BE2C (cell line): ENCODE data around the gene CHL1.

Experiments used
- DNase-seq: peaks from one replicate; pipeline ENCODE4 v3.0.0-alpha.2; 2020
- H3K27me3 ChIP-seq: fragments of 250-450 bp; sonication (Bioruptor Pico); 2 replicates; pipeline ENCODE4 v1.5.1; 2020; ENCODE audit warnings: mild to moderate bottlenecking
- H3K36me3 ChIP-seq: fragments of 250-450 bp; sonication (Bioruptor Pico); 2 replicates; pipeline ENCODE4 v1.5.1; 2020; ENCODE audit warnings: mild to moderate bottlenecking
- H3K4me1 ChIP-seq: fragments of 250-450 bp; sonication (Bioruptor Pico); 2 replicates; pipeline ENCODE4 v1.5.1; 2020
- H3K4me3 ChIP-seq: 2 replicates; pipeline ENCODE4 v1.5.1; 2011; ENCODE audit warnings: low read depth, low read length
- H3K9me3 ChIP-seq: fragments of 250-450 bp; sonication (Bioruptor Pico); 2 replicates; pipeline ENCODE4 v1.5.1; 2020
- CTCF ChIP-seq: IDR thresholded peaks from 2 replicates; pipeline ENCODE4 v1.5.1; 2012; ENCODE audit warnings: mild to moderate bottlenecking, low read depth, low read length

CHL1 gene

DNA sequence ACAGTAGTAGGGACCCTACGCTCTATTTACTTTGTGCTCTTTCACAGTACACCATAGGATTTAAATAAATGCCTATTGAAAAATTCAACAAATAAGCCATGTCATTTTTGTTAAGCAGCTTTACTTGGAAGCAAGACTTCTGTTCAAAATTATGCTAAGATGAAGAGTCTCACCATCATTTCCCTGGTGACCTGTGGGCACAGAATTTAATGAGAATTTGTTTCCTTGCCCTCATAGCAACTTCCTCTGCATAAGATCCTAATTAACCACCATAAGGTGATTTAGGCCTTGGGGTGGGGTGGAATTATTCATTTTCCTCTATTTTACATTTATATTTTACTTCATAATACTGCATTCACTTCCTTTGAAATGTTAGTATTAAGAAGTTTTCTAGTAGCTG lies 70.5 kb downstream of the CHL1 start:
- Histone ChIP-seq H3K4me3 (no peak overlapping the region), H3K4me1 (no peaks in the 10 kb centered on the region), H3K27me3 (no peaks in the 10 kb centered on the region), H3K36me3 (no peaks in the 10 kb centered on the region), H3K9me3 (no peaks in the 10 kb centered on the region)
- no peak for DNase-seq
- TF ChIP-seq CTCF = no peak

- no peaks in the 10 kb centered on the region for H3K4me1 ChIP-seq
- TF ChIP-seq CTCF = no peak
- no peak overlapping the region for H3K4me3 ChIP-seq
- no peaks in the 10 kb centered on the region for H3K9me3 ChIP-seq
- no peaks in the 10 kb centered on the region for H3K27me3 ChIP-seq
- DNase-seq = no peak
- H3K36me3 ChIP-seq = no peaks in the 10 kb centered on the region
Measured at GRCh38 chr3:270688-271087, 74.1 kb downstream of the CHL1 start.

DNA sequence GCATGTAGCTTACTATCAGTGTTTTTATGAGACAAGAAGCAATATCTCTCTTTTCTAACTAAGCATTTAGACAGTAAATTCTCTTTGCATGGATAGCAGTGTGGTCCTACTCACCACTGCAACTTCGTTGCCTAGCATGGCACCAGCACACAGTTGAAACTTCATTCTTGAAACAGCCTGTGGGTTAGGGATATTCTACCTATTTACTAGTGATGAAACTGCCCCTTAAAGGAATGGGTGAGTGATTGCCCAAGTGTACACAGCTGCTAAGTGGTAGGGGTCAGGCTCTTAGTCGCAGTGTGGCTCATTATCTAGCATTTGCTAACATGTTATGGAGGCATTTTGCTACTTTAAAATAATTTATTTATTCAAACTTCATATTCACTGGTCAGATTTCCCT lies 78.4 kb downstream of the CHL1 start:
- DNase-seq = no peak
- Histone ChIP-seq H3K4me1 (no peaks in the 10 kb centered on the region), H3K9me3 (no peaks in the 10 kb centered on the region), H3K4me3 (no peak overlapping the region), H3K27me3 (no peaks in the 10 kb centered on the region), H3K36me3 (no peaks in the 10 kb centered on the region)
- TF ChIP-seq CTCF = no peak

DNA sequence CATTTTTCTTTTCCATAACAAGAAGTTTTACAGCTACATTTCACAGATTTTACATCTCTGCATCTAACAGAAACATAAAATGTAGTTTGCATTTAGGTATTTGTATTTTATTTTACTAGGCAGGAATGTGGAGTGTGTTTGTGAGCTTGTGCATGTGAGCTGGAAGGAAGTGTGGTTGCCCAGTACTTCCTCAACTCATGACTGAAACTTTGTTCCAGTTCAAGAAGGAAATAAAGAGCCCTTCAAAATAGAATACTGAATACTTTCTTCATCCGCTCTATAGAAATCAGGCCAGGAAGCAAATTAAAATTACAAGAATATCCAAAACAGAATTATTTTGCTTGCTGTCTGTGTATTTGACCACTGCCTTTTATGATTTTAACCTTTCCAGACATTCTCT lies 81.3 kb downstream of the CHL1 start:
- TF ChIP-seq CTCF = no peak
- H3K27me3 ChIP-seq = no peaks in the 10 kb centered on the region
- no peak overlapping the region for H3K4me3 ChIP-seq
- DNase-seq = no peak
- no peaks in the 10 kb centered on the region for H3K9me3 ChIP-seq
- no peaks in the 10 kb centered on the region for H3K36me3 ChIP-seq
- H3K4me1 ChIP-seq = no peaks in the 10 kb centered on the region

DNA sequence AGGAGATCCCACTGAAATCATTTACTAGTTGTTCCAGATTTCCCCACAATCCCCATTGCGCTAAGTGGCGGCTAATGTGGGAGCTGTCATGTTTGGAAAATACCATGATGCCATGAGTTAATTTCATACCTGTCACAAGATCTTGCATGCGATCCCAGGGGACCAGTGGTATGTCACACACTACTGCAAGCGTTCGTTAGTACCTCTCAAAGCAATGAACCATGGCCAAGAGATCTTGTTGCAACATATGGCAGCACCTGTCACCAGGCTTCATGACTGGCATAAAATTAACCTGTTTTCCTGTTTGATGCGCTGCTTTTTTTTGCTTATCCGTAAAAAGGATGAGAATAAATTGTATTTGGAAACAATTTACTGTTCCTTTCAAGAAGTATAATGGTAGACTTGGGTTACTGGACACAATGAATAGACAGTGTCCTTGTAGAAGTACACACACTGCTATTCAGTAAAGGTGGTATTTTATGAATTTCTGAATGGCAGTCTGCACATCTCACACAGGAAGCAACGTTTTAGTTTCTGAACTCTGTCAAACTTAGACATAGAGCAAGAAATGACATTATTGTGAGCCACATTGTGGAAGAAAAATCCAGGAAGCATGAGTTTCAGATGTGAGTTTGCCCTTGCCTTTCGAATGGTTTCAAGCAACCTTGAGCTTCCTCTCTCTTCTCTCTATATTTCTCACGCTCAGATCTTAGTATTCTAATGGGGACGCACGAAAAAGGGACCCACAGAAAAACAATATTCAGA lies 81.9 kb downstream of the CHL1 start:
- Histone ChIP-seq H3K4me1 (no peaks in the 10 kb centered on the region), H3K4me3 (no peak overlapping the region), H3K36me3 (no peaks in the 10 kb centered on the region), H3K9me3 (no peaks in the 10 kb centered on the region), H3K27me3 (no peaks in the 10 kb centered on the region)
- no peak for DNase-seq
- no peak for TF ChIP-seq CTCF

DNA sequence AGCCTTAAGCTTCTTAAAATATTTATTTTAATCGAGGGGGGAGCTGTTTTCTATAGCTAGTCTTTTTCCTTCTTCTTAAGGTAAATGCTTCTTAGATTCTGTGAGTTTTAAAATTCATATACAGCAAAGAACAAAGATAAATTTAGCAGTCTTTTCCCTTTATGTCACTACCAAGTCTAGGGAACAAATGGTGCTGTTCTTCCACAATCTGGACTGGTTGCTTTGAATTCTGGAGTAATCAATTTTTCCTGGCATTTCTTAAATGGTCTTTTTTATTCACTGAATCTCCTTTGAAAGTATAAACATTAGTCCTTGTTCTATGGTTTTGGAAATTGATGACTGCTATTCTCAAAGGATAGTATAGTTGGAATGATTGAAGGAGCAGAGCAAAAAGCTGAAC lies 82.8 kb downstream of the CHL1 start:
- H3K36me3 ChIP-seq = no peaks in the 10 kb centered on the region
- no peaks in the 10 kb centered on the region for H3K4me1 ChIP-seq
- DNase-seq = no peak
- TF ChIP-seq CTCF = no peak
- no peaks in the 10 kb centered on the region for H3K27me3 ChIP-seq
- H3K9me3 ChIP-seq = no peaks in the 10 kb centered on the region
- H3K4me3 ChIP-seq = no peak overlapping the region
